ENCODE measurements around the gene HSDL1. TPM values are rescaled to one million over a fixed set of nuclear protein-coding genes. Genes with fewer than 3 reads are reported as not detected.

Gene HSDL1
- total RNA-seq, 1 donor from 2014 or later: 23.3 TPM

GRCh38 chr16:84175350-84176081, 30.5 kb upstream of the HSDL1 start:
- no peak for DNase-seq (ENCODE audit: low read depth)
- peak; percentile 87 for TF ChIP-seq CTCF (conservative IDR thresholded peaks at IDR 0.05; ENCODE audit: low read depth, low read length)
- H3K4me3 ChIP-seq (ENCODE audit: low read depth, low read length): no peak overlapping the region

GRCh38 chr16:84174396-84174795, 29.4 kb upstream of the HSDL1 start:
- DNase-seq (ENCODE audit: low read depth): no peak
- H3K4me3 ChIP-seq (ENCODE audit: low read depth, low read length): no peak overlapping the region
- no peak for TF ChIP-seq CTCF (conservative IDR thresholded peaks at IDR 0.05; ENCODE audit: low read depth, low read length)

GRCh38 chr16:84169765-84170310, 24.9 kb upstream of the HSDL1 start:
- H3K4me3 ChIP-seq (ENCODE audit: low read depth, low read length): no peak overlapping the region
- no peak for DNase-seq (ENCODE audit: low read depth)
- TF ChIP-seq CTCF (conservative IDR thresholded peaks at IDR 0.05; ENCODE audit: low read depth, low read length): no peak

GRCh38 chr16:84166796-84167695, 22.1 kb upstream of the HSDL1 start:
- H3K4me3 ChIP-seq (ENCODE audit: low read depth, low read length): no peak overlapping the region
- TF ChIP-seq CTCF (conservative IDR thresholded peaks at IDR 0.05; ENCODE audit: low read depth, low read length): no peak
- no peak for DNase-seq (ENCODE audit: low read depth)

- TF ChIP-seq CTCF (conservative IDR thresholded peaks at IDR 0.05; ENCODE audit: low read depth, low read length): no peak
- H3K4me3 ChIP-seq (ENCODE audit: low read depth, low read length): no peak overlapping the region
- DNase-seq (ENCODE audit: low read depth): no peak
Measured at GRCh38 chr16:84165746-84166145, 20.8 kb upstream of the HSDL1 start.

GRCh38 chr16:84161801-84162200, 16.8 kb upstream of the HSDL1 start:
- no peak overlapping the region for H3K4me3 ChIP-seq (ENCODE audit: low read depth, low read length)
- no peak for TF ChIP-seq CTCF (conservative IDR thresholded peaks at IDR 0.05; ENCODE audit: low read depth, low read length)
- DNase-seq (ENCODE audit: low read depth): no peak
